Activated naive CD8-positive, alpha-beta T cell treated with anti-CD3 and anti-CD28 coated beads for 36 hours (primary cell): ENCODE results near the gene RPL34. TPM values are rescaled to one million over a fixed set of nuclear protein-coding genes. Genes with fewer than 3 reads are reported as not detected.

Source experiments
- DNase-seq: peaks from one replicate; pipeline ENCODE4 v3.0.0; 2021
- H3K27ac Mint-ChIP-seq: one replicate; pipeline ENCODE4 v1.8.0; 2022; ENCODE audit warnings: mild to moderate bottlenecking, moderate library complexity, mixed read lengths
- H3K27me3 Mint-ChIP-seq: one replicate; pipeline ENCODE4 v1.8.0; 2022; ENCODE audit warnings: mild to moderate bottlenecking, mixed read lengths
- H3K36me3 Mint-ChIP-seq: one replicate; pipeline ENCODE4 v1.8.0; 2021; ENCODE audit warnings: mild to moderate bottlenecking, mixed read lengths
- H3K4me1 Mint-ChIP-seq: one replicate; pipeline ENCODE4 v1.8.0; 2021; ENCODE audit warnings: mixed read lengths
- H3K4me3 Mint-ChIP-seq: one replicate; pipeline ENCODE4 v1.8.0; 2022; ENCODE audit warnings: mild to moderate bottlenecking, moderate library complexity, mixed read lengths
- H3K9me3 Mint-ChIP-seq: one replicate; pipeline ENCODE4 v1.8.0; 2022; ENCODE audit warnings: mixed read lengths
- total RNA-seq, 2 experiments: library from RNA; stranded (reverse); gene quantifications; one replicate each; pipeline ENCODE4 v1.2.3, GENCODE V29; 2021

Gene RPL34
- total RNA-seq, 2 experiments from 2014 or later, result 1,572 to 1,710 TPM

DNA sequence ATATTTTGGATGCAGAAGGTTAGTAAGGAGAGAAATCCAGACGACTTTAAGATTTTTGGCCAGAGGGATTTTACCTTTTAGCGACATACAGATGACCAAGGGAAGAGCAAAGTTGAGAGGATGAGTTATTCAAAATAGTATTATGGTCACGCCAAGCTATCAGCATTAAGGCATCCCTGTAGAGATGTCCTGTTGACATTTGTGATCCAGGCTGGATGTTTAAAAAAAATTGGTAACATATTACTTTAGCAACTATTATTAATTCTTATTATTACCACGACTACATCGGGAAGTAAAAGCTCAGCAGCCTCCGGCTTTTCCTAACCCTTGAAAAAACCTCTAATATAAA, 29.5 kb downstream of the RPL34 start:
- Mint-ChIP-seq H3K27me3 (no peaks in the 10 kb centered on the region), H3K4me3 (peak overlapping the region; percentile 79), H3K4me1 (peaks cover 19% of the 10 kb centered on the region), H3K9me3 (no peaks in the 10 kb centered on the region), H3K27ac (peak overlapping the region; percentile 92), H3K36me3 (peaks cover 22% of the 10 kb centered on the region)
- no peak for DNase-seq

DNA sequence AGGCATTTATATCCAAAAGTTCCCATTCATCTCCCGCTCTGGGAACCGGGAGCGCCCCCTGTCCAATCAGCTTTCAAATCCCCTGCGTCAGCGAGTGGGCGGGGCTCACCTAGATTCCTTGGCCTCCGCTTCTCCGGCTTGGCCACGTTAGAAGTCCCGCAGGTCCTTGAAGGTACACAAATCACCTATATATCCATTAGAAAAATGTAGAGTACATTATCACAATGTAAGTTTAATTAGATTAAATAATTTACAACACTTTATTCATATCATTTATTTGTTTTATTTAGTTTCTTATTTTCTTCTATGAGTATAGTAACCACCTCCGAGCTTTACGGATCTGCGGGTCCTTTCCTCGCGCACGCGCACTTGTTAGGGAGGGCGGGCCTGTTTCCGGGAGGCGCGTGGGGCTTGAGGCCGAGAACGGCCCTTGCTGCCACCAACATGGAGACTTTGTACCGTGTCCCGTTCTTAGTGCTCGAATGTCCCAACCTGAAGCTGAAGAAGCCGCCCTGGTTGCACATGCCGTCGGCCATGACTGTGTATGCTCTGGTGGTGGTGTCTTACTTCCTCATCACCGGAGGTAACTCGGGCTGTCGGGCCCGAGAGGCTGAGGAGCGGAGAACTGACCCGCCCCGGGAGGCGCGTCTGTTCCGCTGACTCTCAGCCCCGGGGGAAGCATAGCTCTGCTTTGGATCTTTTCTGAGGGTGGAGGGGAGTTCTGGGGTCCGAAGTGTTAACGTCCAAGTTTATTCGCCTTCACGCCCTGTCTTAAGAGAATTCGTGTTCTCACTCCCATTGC, 30.0 kb downstream of the RPL34 start, which contains the start of gene OSTC:
Gene OSTC, plus strand, starts transcription at position 388 of the 802 bp plus-strand sequence. Its CDS starts 57 bp downstream, at position 445.
- Mint-ChIP-seq H3K4me3 (peak within 1 kb of the TSS; percentile 97), H3K9me3 (no peaks in the 10 kb centered on the region), H3K27me3 (no peaks in the 10 kb centered on the region), H3K36me3 (peaks cover 20% of the 10 kb centered on the region), H3K27ac (peak within 1 kb of the TSS; percentile 92), H3K4me1 (peaks cover 19% of the 10 kb centered on the region)
- peak; percentile 91 for DNase-seq

- Mint-ChIP-seq H3K4me3 (peak overlapping the region; percentile 97), H3K27me3 (no peaks in the 10 kb centered on the region), H3K27ac (peak overlapping the region; percentile 92), H3K9me3 (no peaks in the 10 kb centered on the region), H3K36me3 (peaks cover 21% of the 10 kb centered on the region), H3K4me1 (peaks cover 19% of the 10 kb centered on the region)
- no peak for DNase-seq
These were observed 30.8 kb downstream of the RPL34 start for GRCh38 chr4:108651014-108651791.

- no peak overlapping the region for H3K27ac Mint-ChIP-seq
- H3K27me3 Mint-ChIP-seq, result no peaks in the 10 kb centered on the region
- H3K4me3 Mint-ChIP-seq, result no peak overlapping the region
- H3K9me3 Mint-ChIP-seq, result no peaks in the 10 kb centered on the region
- H3K4me1 Mint-ChIP-seq, result peaks cover 7% of the 10 kb centered on the region
- no peak for DNase-seq
- peaks cover 19% of the 10 kb centered on the region for H3K36me3 Mint-ChIP-seq
These were observed 42.3 kb downstream of the RPL34 start for GRCh38 chr4:108662629-108663028.

- H3K4me1 Mint-ChIP-seq, result peaks cover 4% of the 10 kb centered on the region
These were observed 54.1 kb downstream of the RPL34 start for GRCh38 chr4:108674356-108674977.

More at GRCh38 chr4:108674356-108674977, 54.1 kb downstream of the RPL34 start:
- Mint-ChIP-seq H3K27ac (no peak overlapping the region), H3K4me3 (no peak overlapping the region), H3K27me3 (no peaks in the 10 kb centered on the region), H3K9me3 (no peaks in the 10 kb centered on the region), H3K36me3 (peaks cover 24% of the 10 kb centered on the region)
- DNase-seq, result no peak

Other genes starting within 250 kb of the RPL34 start
- 10 to 100 TPM; 86.9 to 89.4 TPM for gene OSTC, start 30.0 kb downstream of the RPL34 start, total RNA-seq
- not detected for gene ETNPPL, start 142.5 kb downstream of the RPL34 start, total RNA-seq